Sigmoid colon (tissue), 7 donors: ENCODE measurements around the gene DMRTB1. TPM values are rescaled to one million over a fixed set of nuclear protein-coding genes. Genes with fewer than 3 reads are reported as not detected.

ENCODE experiments used
- DNase-seq: peaks from one replicate; pipeline ENCODE4 v3.0.0-alpha.2; 2019
- H3K27ac ChIP-seq, 4 donors: fragments of 200-600 bp; sonication (generic); one replicate each; pipeline ENCODE4 v1.5.1; 2016 to 2019; ENCODE audit warnings: mild to moderate bottlenecking in 1 of 4
- H3K27me3 ChIP-seq, 3 donors: fragments of 200-600 bp; sonication (generic); one replicate each; pipeline ENCODE4 v1.5.1; 2019; ENCODE audit warnings: mild to moderate bottlenecking in 1 of 3
- H3K36me3 ChIP-seq, 4 donors: fragments of 200-600 bp; sonication (generic); one replicate each; pipeline ENCODE4 v1.5.1; 2016 to 2019
- H3K4me1 ChIP-seq, 4 donors: fragments of 200-600 bp; sonication (generic); one replicate each; pipeline ENCODE4 v1.5.1; 2017 to 2019
- H3K4me3 ChIP-seq, 4 donors: fragments of 200-600 bp; sonication (generic); one replicate each; pipeline ENCODE4 v1.5.1; 2017 to 2019; ENCODE audit warnings: mild to moderate bottlenecking in 2 of 4, moderate library complexity in 1 of 4
- H3K9me3 ChIP-seq, 4 donors: fragments of 200-600 bp in 3 of 4; sonication (generic) in 3 of 4; one replicate each; pipeline versions ENCODE4 v1.5.1 to v1.6.1; 2013 to 2019
- CTCF ChIP-seq, 4 experiments: fragments of 450-650 bp in 3 of 4; fragments of 200-600 bp in 1 of 4; IDR thresholded peaks; one replicate each; pipeline ENCODE4 v1.5.1; 2016 to 2019; ENCODE audit warnings: antibody characterized with exemption in 4 of 4, mild to moderate bottlenecking in 3 of 4, moderate library complexity in 2 of 4
- EP300 ChIP-seq, 4 donors: sonication (generic); formaldehyde crosslinking; IDR thresholded peaks; one replicate each; pipeline ENCODE4 v1.6.1; 2017; ENCODE audit warnings: antibody characterized with exemption in 4 of 4
- POLR2A ChIP-seq, 2 donors: fragments of 450-650 bp; IDR thresholded peaks; one replicate each; pipeline ENCODE4 v1.6.1; 2016; ENCODE audit warnings: antibody characterized with exemption in 2 of 2, mild to moderate bottlenecking in 2 of 2, moderate library complexity in 2 of 2
- POLR2AphosphoS5 ChIP-seq, 4 donors: sonication (generic); formaldehyde crosslinking; IDR thresholded peaks; one replicate each; pipeline ENCODE4 v1.6.1; 2017; ENCODE audit warnings: antibody characterized with exemption in 4 of 4
- WGBS, 2 donors: extraction: QIAGEN DNeasy Blood & Tissue Kit; methylation state at CpG; one replicate each; pipeline ENCODE4 v1.1.7; 2013; 5-methylcytosine and 5-hydroxymethylcytosine counted together
- intact Hi-C: fragments of 100-400 bp; cut with DNase I; formaldehyde crosslinking; loops from one replicate; pipeline ENCODE4 v1.15.1; 2023
- polyA plus RNA-seq, 3 donors: library from polyadenylated mRNA; stranded (reverse); fragments of 200-250 nt; gene quantifications; one replicate each; pipeline ENCODE4 v1.2.3, GENCODE V29; 2013
- total RNA-seq, 4 donors: library from RNA; depleted of rRNA; stranded (reverse); fragments of >200 nt; gene quantifications; one replicate each; pipeline ENCODE4 v1.1.0, GENCODE V29; 2016
- donor health status: healthy with polysubstance abuse.
- donor health status: Bipolar disorder and iron deficiency.
- donor health status: healthy.

DMRTB1 gene
- total and polyA plus RNA-seq, 7 donors, result not detected

- H3K4me3 ChIP-seq, result no peak overlapping the region
- no peaks in the 10 kb centered on the region for H3K9me3 ChIP-seq
- H3K27ac ChIP-seq, result no peak overlapping the region
- H3K36me3 ChIP-seq, result no peaks in the 10 kb centered on the region
- intact Hi-C loops, result no loop called here
- DNase-seq, result no peak
- no peaks in the 10 kb centered on the region for H3K27me3 ChIP-seq
- H3K4me1 ChIP-seq, result peaks cover 0 to 4% (median 2%) of the 10 kb centered on the region in 4 donors
- TF ChIP-seq POLR2AphosphoS5 (IDR thresholded peaks at IDR 0.05) (no peak), CTCF (IDR thresholded peaks at IDR 0.05) (no peak), POLR2A (IDR thresholded peaks at IDR 0.05) (no peak), EP300 (IDR thresholded peaks at IDR 0.05) (no peak)
- 78% methylated on average over 8 of the region's 8 CpGs for WGBS, 2 donors
Observed at GRCh38 chr1:53476579-53476978, 17.4 kb downstream of the DMRTB1 start.

GRCh38 chr1:53477651-53478501 lies 18.7 kb downstream of the DMRTB1 start:
- H3K4me1 ChIP-seq, result peaks cover 0 to 4% (median 2%) of the 10 kb centered on the region in 4 donors
- peak; percentile 40 for DNase-seq
- 82 to 88% methylated on average over 12 of the region's 12 CpGs for WGBS, 2 donors
- H3K9me3 ChIP-seq, result no peaks in the 10 kb centered on the region
- H3K27ac ChIP-seq, result no peak overlapping the region
- H3K4me3 ChIP-seq, result no peak overlapping the region
- H3K27me3 ChIP-seq, result no peaks in the 10 kb centered on the region
- no peaks in the 10 kb centered on the region for H3K36me3 ChIP-seq
- TF ChIP-seq POLR2A (IDR thresholded peaks at IDR 0.05) (no peak), POLR2AphosphoS5 (IDR thresholded peaks at IDR 0.05) (no peak), EP300 (IDR thresholded peaks at IDR 0.05) (no peak), CTCF (IDR thresholded peaks at IDR 0.05) (no peak)
- intact Hi-C loops, result no loop called here

GRCh38 chr1:53478502-53478818 lies 19.3 kb downstream of the DMRTB1 start:
- H3K27me3 ChIP-seq, result no peaks in the 10 kb centered on the region
- 85 to 93% methylated on average over 2 of the region's 2 CpGs for WGBS, 2 donors
- DNase-seq, result peak; percentile 21
- H3K4me1 ChIP-seq, result peaks cover 0 to 4% (median 2%) of the 10 kb centered on the region in 4 donors
- no peaks in the 10 kb centered on the region for H3K9me3 ChIP-seq
- no peak overlapping the region for H3K27ac ChIP-seq
- H3K4me3 ChIP-seq, result no peak overlapping the region
- TF ChIP-seq POLR2AphosphoS5 (IDR thresholded peaks at IDR 0.05) (no peak), EP300 (IDR thresholded peaks at IDR 0.05) (no peak), POLR2A (IDR thresholded peaks at IDR 0.05) (no peak), CTCF (IDR thresholded peaks at IDR 0.05) (no peak)
- intact Hi-C loops, result no loop called here
- no peaks in the 10 kb centered on the region for H3K36me3 ChIP-seq

GRCh38 chr1:53480678-53481077 lies 21.5 kb downstream of the DMRTB1 start:
- intact Hi-C loops, result no loop called here
- peaks cover 0 to 5% (median 2%) of the 10 kb centered on the region in 4 donors for H3K4me1 ChIP-seq
- peaks cover 0 to 8% (median under 1%) of the 10 kb centered on the region in 3 donors for H3K27me3 ChIP-seq
- no peaks in the 10 kb centered on the region for H3K9me3 ChIP-seq
- no peaks in the 10 kb centered on the region for H3K36me3 ChIP-seq
- TF ChIP-seq POLR2A (IDR thresholded peaks at IDR 0.05) (no peak), POLR2AphosphoS5 (IDR thresholded peaks at IDR 0.05) (no peak), EP300 (IDR thresholded peaks at IDR 0.05) (no peak), CTCF (IDR thresholded peaks at IDR 0.05) (no peak)
- WGBS, 2 donors, result 78 to 88% methylated on average over 11 of the region's 11 CpGs
- H3K4me3 ChIP-seq, result no peak overlapping the region
- H3K27ac ChIP-seq, result no peak overlapping the region
- DNase-seq, result peak; percentile 17
